H9 (cell line): Measurements from ENCODE around the gene APBB2. TPM values are rescaled to one million over a fixed set of nuclear protein-coding genes. Genes with fewer than 3 reads are reported as not detected.

Experiments
- DNase-seq: peaks from one replicate; pipeline ENCODE4 v3.0.0-alpha.2; 2017
- H2AFZ ChIP-seq: one replicate; pipeline ENCODE4 v1.6.1; 2013; ENCODE audit warnings: mild to moderate bottlenecking, low read length, control low read depth, moderate library complexity
- H2AK5ac ChIP-seq: 2 replicates; pipeline ENCODE4 v1.6.1; 2013; ENCODE audit warnings: low read length, control low read depth, mixed read lengths; ENCODE audit not compliant: insufficient read length
- H2BK120ac ChIP-seq: one replicate; pipeline ENCODE4 v1.6.1; 2013; ENCODE audit warnings: low read depth, mild to moderate bottlenecking, low read length, control low read depth, inconsistent platforms; ENCODE audit not compliant: poor library complexity, severe bottlenecking
- H2BK12ac ChIP-seq: 2 replicates; pipeline ENCODE4 v1.6.1; 2013; ENCODE audit warnings: low read length, control low read depth, mixed read lengths, low read depth; ENCODE audit not compliant: insufficient read length
- H2BK15ac ChIP-seq: 2 replicates; pipeline ENCODE4 v1.6.1; 2013; ENCODE audit warnings: low read depth, low read length, control low read depth
- H2BK20ac ChIP-seq: one replicate; pipeline ENCODE4 v1.6.1; 2013; ENCODE audit warnings: low read depth, mild to moderate bottlenecking, low read length, control low read depth, inconsistent platforms; ENCODE audit not compliant: poor library complexity, severe bottlenecking
- H2BK5ac ChIP-seq: 2 replicates; pipeline ENCODE4 v1.6.1; 2013; ENCODE audit warnings: low read length, control low read depth, mixed read lengths; ENCODE audit not compliant: insufficient read length
- H3K14ac ChIP-seq: 2 replicates; pipeline ENCODE4 v1.6.1; 2013; ENCODE audit warnings: low read length, control low read depth; ENCODE audit not compliant: insufficient read depth
- H3K18ac ChIP-seq: 2 replicates; pipeline ENCODE4 v1.6.1; 2013; ENCODE audit warnings: low read depth, mild to moderate bottlenecking, mixed read lengths, low read length, control low read depth; ENCODE audit not compliant: insufficient read length
- H3K23ac ChIP-seq: 2 replicates; pipeline ENCODE4 v1.6.1; 2013; ENCODE audit warnings: low read length, control low read depth, mixed read lengths, low read depth; ENCODE audit not compliant: insufficient read length
- H3K23me2 ChIP-seq: 2 replicates; pipeline ENCODE4 v1.6.1; 2013; ENCODE audit warnings: low read depth, mild to moderate bottlenecking, mixed read lengths, low read length, control low read depth; ENCODE audit not compliant: insufficient read length, poor library complexity, severe bottlenecking
- H3K27ac ChIP-seq: 2 replicates; pipeline ENCODE4 v1.5.1; 2013; ENCODE audit warnings: low read length, control low read depth, mixed read lengths, low read depth; ENCODE audit not compliant: insufficient read length
- H3K27me3 ChIP-seq: 2 replicates; pipeline ENCODE4 v1.6.1; 2013; ENCODE audit warnings: low read length, control low read depth, inconsistent platforms; ENCODE audit not compliant: insufficient read depth
- H3K4ac ChIP-seq: 2 replicates; pipeline ENCODE4 v1.6.1; 2013; ENCODE audit warnings: low read depth, mild to moderate bottlenecking, control low read depth, inconsistent platforms, low read length, moderate library complexity
- H3K4me1 ChIP-seq: 2 replicates; pipeline ENCODE4 v1.6.1; 2013; ENCODE audit warnings: low read length, control low read depth, inconsistent platforms; ENCODE audit not compliant: insufficient read depth
- H3K4me2 ChIP-seq: 2 replicates; pipeline ENCODE4 v1.6.1; 2013; ENCODE audit warnings: low read length, control low read depth, mixed read lengths; ENCODE audit not compliant: insufficient read length, insufficient read depth
- H3K56ac ChIP-seq: 2 replicates; pipeline ENCODE4 v1.6.1; 2013; ENCODE audit warnings: low read depth, mild to moderate bottlenecking, mixed read lengths, low read length, control low read depth; ENCODE audit not compliant: insufficient read length
- H3K79me1 ChIP-seq: 2 replicates; pipeline ENCODE4 v1.6.1; 2013; ENCODE audit warnings: low read depth, mild to moderate bottlenecking, moderate library complexity, low read length, control low read depth, inconsistent platforms; ENCODE audit not compliant: insufficient read depth, poor library complexity, severe bottlenecking
- H3K79me2 ChIP-seq: 2 replicates; pipeline ENCODE4 v1.6.1; 2013; ENCODE audit warnings: low read length, control low read depth, inconsistent platforms; ENCODE audit not compliant: insufficient read depth
- H3K9ac ChIP-seq: 2 replicates; pipeline ENCODE4 v1.6.1; 2013; ENCODE audit warnings: low read length, control low read depth, mixed read lengths; ENCODE audit not compliant: insufficient read length; ENCODE audit errors: extremely low read depth
- H3K9me3 ChIP-seq: one replicate; pipeline ENCODE4 v1.6.1; 2013; ENCODE audit warnings: low read depth, low read length, inconsistent platforms; ENCODE audit not compliant: control insufficient read depth
- H3T11ph ChIP-seq: one replicate; pipeline ENCODE4 v1.6.1; 2013; ENCODE audit warnings: mild to moderate bottlenecking, low read length, control low read depth, inconsistent platforms
- H4K20me1 ChIP-seq: one replicate; pipeline ENCODE4 v1.6.1; 2013; ENCODE audit not compliant: control insufficient read depth, insufficient read length, insufficient read depth
- H4K5ac ChIP-seq: 2 replicates; pipeline ENCODE4 v1.6.1; 2013; ENCODE audit warnings: low read depth, mild to moderate bottlenecking, mixed read lengths, low read length, control low read depth; ENCODE audit not compliant: insufficient read length
- H4K8ac ChIP-seq: replicated peaks from 2 replicates; pipeline ENCODE4 v1.6.1; 2013; ENCODE audit warnings: low read length, control low read depth, mixed read lengths, low read depth; ENCODE audit not compliant: insufficient read length
- H4K91ac ChIP-seq: 2 replicates; pipeline ENCODE4 v1.6.1; 2013; ENCODE audit warnings: low read depth, mild to moderate bottlenecking, moderate library complexity, mixed read lengths, low read length, control low read depth; ENCODE audit not compliant: insufficient read length
- H3K27ac Mint-ChIP-seq, 3 experiments: 2 replicates in 2 of 3; 3 replicates in 1 of 3; pipeline ENCODE4 v1.8.0; 2020 to 2021; ENCODE audit warnings: mixed read lengths in 3 of 3, mild to moderate bottlenecking in 1 of 3, moderate library complexity in 1 of 3
- H3K27me3 Mint-ChIP-seq: 2 replicates; pipeline ENCODE4 v1.8.0; 2021; ENCODE audit warnings: low read depth, mild to moderate bottlenecking, moderate library complexity, mixed read lengths
- H3K36me3 Mint-ChIP-seq, 3 experiments: 2 replicates in 2 of 3; 3 replicates in 1 of 3; pipeline ENCODE4 v1.8.0; 2020 to 2021; ENCODE audit warnings: low read depth in 3 of 3, mixed read lengths in 3 of 3; ENCODE audit not compliant: insufficient read depth in 1 of 3
- H3K4me1 Mint-ChIP-seq, 2 experiments: 2 replicates each; pipeline ENCODE4 v1.8.0; 2020; ENCODE audit warnings: mixed read lengths in 2 of 2
- H3K4me3 Mint-ChIP-seq, 2 experiments: 2 replicates in 1 of 2; 3 replicates in 1 of 2; pipeline ENCODE4 v1.8.0; 2020 to 2021; ENCODE audit warnings: mild to moderate bottlenecking in 2 of 2, mixed read lengths in 2 of 2, moderate library complexity in 1 of 2
- H3K9me3 Mint-ChIP-seq, 2 experiments: 2 replicates in 1 of 2; 3 replicates in 1 of 2; pipeline ENCODE4 v1.8.0; 2020; ENCODE audit warnings: mild to moderate bottlenecking in 2 of 2, mixed read lengths in 2 of 2, moderate library complexity in 1 of 2
- CTCF ChIP-seq: fragments of 200-600 bp; sonication (generic); conservative IDR thresholded peaks from 3 replicates; pipeline ENCODE4 v1.8.0; 2021; ENCODE audit warnings: antibody characterized with exemption, mild to moderate bottlenecking
- WGBS: extraction: QIAGEN DNeasy Blood & Tissue Kit; methylation state at CpG from one replicate; pipeline ENCODE4 v1.1.7; 2013; ENCODE audit warnings: missing lambda C conversion rate, low lambda C conversion rate, mixed read lengths; ENCODE audit not compliant: insufficient read length; ENCODE audit errors: extremely low coverage; 5-methylcytosine and 5-hydroxymethylcytosine counted together
- total RNA-seq: library from RNA; stranded (reverse); gene quantifications from 2 replicates; pipeline ENCODE4 v1.2.1, GENCODE V29; 2021

APBB2 gene
- total RNA-seq, 1 experiment from 2014 or later: 39.6 TPM

GRCh38 chr4:41215969-41216293, 1.6 kb upstream of the APBB2 start:
- no peak overlapping the region for H3K27ac ChIP-seq
- H3K9me3 Mint-ChIP-seq: no peaks in the 10 kb centered on the region; a peak in 1 of 5 replicates
- peaks cover 45 to 48% of the 10 kb centered on the region in 2 experiments for H3K4me1 Mint-ChIP-seq
- no peak overlapping the region for H2BK5ac ChIP-seq
- peaks cover 2% of the 10 kb centered on the region; the same call in 1 of the 2 replicates for H3K27me3 ChIP-seq
- no peak overlapping the region for H2AK5ac ChIP-seq
- H3K18ac ChIP-seq: peak overlapping the region; percentile 54
- no peak overlapping the region for H3T11ph ChIP-seq
- H2BK15ac ChIP-seq: no peak overlapping the region
- H3K27me3 Mint-ChIP-seq: peaks cover 14% of the 10 kb centered on the region
- H3K4me2 ChIP-seq: peak overlapping the region; percentile 77
- H2BK20ac ChIP-seq: no peak overlapping the region
- no peak overlapping the region for H4K5ac ChIP-seq
- TF ChIP-seq CTCF: no peak
- peak overlapping the region; percentile 66 to 97 (median 94); a peak in 6 of 7 replicates for H3K27ac Mint-ChIP-seq
- WGBS: no CpG with 5 or more reads among the region's 8 CpGs
- H3K23me2 ChIP-seq: peaks cover 14% of the 10 kb centered on the region
- H2BK12ac ChIP-seq: no peak overlapping the region
- H4K8ac ChIP-seq: no peak overlapping the region
- 0 out of 2 replicates have a peak overlapping the region, but pooled peaks have one; percentile 69 for H3K14ac ChIP-seq
- H4K20me1 ChIP-seq: no peaks in the 10 kb centered on the region
- no peak for DNase-seq
- H4K91ac ChIP-seq: no peak overlapping the region
- peak overlapping the region; percentile 73 for H3K9ac ChIP-seq
- H2BK120ac ChIP-seq: no peak overlapping the region
- H3K36me3 Mint-ChIP-seq: no peaks in the 10 kb centered on the region
- peaks cover 6% of the 10 kb centered on the region for H3K4me1 ChIP-seq
- 0 out of 2 replicates have a peak, but pooled peaks cover 3% of the 10 kb centered on the region for H3K79me2 ChIP-seq
- H3K9me3 ChIP-seq: no peaks in the 10 kb centered on the region
- H3K56ac ChIP-seq: no peak overlapping the region
- H3K23ac ChIP-seq: no peak overlapping the region
- H3K4ac ChIP-seq: no peak overlapping the region
- H3K4me3 Mint-ChIP-seq: peak overlapping the region; percentile 82 to 86
- H3K79me1 ChIP-seq: no peaks in the 10 kb centered on the region
- H2AFZ ChIP-seq: no peak overlapping the region
